Progenitor cell of endocrine pancreas (in vitro differentiated cells): ENCODE measurements around the gene AGPAT2. TPM values are rescaled to one million over a fixed set of nuclear protein-coding genes. Genes with fewer than 3 reads are reported as not detected.

Source experiments
- DNase-seq: peaks from one replicate; pipeline ENCODE4 v3.0.0; 2021; ENCODE audit warnings: low spot score; ENCODE audit not compliant: unreplicated experiment
- H3K27ac Mint-ChIP-seq: 2 replicates; pipeline ENCODE4 v1.8.0; 2021; ENCODE audit warnings: mild to moderate bottlenecking, moderate library complexity, mixed read lengths
- H3K27me3 Mint-ChIP-seq: 2 replicates; pipeline ENCODE4 v1.8.0; 2021; ENCODE audit warnings: mixed read lengths
- H3K36me3 Mint-ChIP-seq: 2 replicates; pipeline ENCODE4 v1.8.0; 2022; ENCODE audit warnings: mixed read lengths; ENCODE audit not compliant: insufficient read depth
- H3K4me1 Mint-ChIP-seq: 2 replicates; pipeline ENCODE4 v1.8.0; 2021; ENCODE audit warnings: low read depth, mixed read lengths
- H3K4me3 Mint-ChIP-seq: 2 replicates; pipeline ENCODE4 v1.8.0; 2021; ENCODE audit warnings: low read depth, mild to moderate bottlenecking, moderate library complexity, mixed read lengths
- H3K9me3 Mint-ChIP-seq: 2 replicates; pipeline ENCODE4 v1.8.0; 2021; ENCODE audit warnings: low read depth, mixed read lengths
- total RNA-seq: library from RNA; stranded (reverse); gene quantifications from 2 replicates; pipeline ENCODE4 v1.2.1, GENCODE V29; 2021
- TF ChIP-seq, protein P1 (sequence below): fragments of 200-600 bp; sonication (generic); IDR thresholded peaks from one replicate; pipeline ENCODE4 v1.5.0; 2021; ENCODE audit warnings: antibody characterized with exemption, mild to moderate bottlenecking; ENCODE audit not compliant: unreplicated experiment

Gene AGPAT2
- total RNA-seq, 1 donor from 2014 or later: 28.0 TPM

DNA sequence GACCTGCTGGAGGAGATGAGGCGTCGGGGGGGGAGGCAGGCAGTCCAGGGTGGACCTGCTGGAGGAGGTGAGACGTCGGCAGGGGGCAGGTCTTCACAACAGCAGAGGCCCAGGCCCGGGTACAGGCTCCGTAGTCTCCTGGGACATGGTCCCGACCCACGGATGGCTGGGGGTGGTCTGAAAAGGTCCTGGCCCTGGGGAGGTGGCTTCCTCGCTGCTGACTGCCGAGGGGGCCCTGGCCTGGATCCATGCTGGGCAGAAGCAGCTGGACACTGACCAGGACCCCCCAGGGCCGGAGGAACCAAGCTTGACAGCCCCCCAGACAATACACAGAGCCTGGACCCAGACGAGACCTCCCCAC is 16.0 kb downstream of the AGPAT2 start:
- Mint-ChIP-seq H3K27me3 (no peaks in the 10 kb centered on the region), H3K9me3 (no peaks in the 10 kb centered on the region), H3K27ac (no peak overlapping the region), H3K4me3 (no peak overlapping the region), H3K4me1 (peaks cover 4% of the 10 kb centered on the region), H3K36me3 (peaks cover 3% of the 10 kb centered on the region)
- DNase-seq: no peak
- TF ChIP-seq, protein P1, sequence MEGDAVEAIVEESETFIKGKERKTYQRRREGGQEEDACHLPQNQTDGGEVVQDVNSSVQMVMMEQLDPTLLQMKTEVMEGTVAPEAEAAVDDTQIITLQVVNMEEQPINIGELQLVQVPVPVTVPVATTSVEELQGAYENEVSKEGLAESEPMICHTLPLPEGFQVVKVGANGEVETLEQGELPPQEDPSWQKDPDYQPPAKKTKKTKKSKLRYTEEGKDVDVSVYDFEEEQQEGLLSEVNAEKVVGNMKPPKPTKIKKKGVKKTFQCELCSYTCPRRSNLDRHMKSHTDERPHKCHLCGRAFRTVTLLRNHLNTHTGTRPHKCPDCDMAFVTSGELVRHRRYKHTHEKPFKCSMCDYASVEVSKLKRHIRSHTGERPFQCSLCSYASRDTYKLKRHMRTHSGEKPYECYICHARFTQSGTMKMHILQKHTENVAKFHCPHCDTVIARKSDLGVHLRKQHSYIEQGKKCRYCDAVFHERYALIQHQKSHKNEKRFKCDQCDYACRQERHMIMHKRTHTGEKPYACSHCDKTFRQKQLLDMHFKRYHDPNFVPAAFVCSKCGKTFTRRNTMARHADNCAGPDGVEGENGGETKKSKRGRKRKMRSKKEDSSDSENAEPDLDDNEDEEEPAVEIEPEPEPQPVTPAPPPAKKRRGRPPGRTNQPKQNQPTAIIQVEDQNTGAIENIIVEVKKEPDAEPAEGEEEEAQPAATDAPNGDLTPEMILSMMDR: no peak

DNA sequence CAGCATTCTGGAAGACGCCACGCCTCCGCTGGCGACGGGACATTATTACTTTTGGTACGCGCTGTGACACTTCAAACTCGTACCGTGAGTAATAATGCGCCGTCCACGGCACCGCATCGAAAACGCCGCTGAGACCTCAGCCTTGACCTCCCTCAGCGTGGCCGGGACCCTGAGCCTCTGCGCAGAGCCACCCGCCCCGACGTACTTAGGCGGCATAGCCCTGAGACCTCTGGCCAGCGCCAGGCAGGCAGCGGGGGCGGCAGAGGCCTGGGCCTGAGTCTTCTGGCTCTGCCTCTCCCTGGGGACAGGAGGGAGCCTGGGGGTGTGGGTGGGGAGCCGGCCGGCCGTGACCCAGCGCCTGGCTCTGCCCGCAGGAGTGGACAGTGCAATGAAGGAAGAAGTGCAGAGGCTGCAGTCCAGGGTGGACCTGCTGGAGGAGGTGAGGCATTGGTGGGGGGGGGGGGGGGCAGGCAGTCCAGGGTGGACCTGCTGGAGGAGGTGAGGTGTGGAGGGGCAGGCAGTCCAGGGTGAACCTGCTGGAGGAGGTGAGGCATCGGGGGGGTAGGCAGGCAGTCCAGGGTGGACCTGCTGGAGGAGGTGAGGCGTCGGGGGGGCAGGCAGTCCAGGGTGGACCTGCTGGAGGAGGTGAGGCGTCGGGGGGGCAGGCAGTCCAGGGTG is 16.5 kb downstream of the AGPAT2 start:
- Mint-ChIP-seq H3K27ac (no peak overlapping the region), H3K9me3 (no peaks in the 10 kb centered on the region), H3K27me3 (no peaks in the 10 kb centered on the region), H3K4me1 (peaks cover 4% of the 10 kb centered on the region), H3K36me3 (peaks cover 3% of the 10 kb centered on the region), H3K4me3 (no peak overlapping the region)
- TF ChIP-seq, protein P1: no peak
- DNase-seq: no peak

DNA sequence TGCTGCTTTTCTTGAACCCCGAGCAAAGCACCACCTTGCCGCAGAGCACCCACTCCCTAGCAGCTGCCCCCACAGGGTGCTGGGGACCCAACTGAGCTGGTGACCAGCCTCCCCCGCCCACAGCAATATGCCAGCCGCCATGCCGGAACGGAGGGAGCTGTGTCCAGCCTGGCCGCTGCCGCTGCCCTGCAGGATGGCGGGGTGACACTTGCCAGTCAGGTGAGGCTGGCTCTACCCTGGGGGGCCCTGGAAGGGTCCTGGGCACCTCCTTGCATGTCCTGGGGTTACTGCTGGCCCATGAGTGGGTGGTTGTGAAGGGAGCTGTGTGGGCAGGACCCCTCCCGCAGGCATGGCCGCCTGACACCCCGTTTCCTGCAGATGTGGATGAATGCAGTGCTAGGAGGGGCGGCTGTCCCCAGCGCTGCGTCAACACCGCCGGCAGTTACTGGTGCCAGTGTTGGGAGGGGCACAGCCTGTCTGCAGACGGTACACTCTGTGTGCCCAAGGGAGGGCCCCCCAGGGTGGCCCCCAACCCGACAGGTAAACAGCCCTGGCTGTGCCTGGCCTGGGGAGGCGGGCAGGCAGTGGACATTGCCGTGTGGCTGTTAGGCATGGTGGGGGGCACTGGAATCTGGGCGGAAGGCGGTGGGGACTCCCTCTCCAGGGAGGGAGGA is 17.3 kb downstream of the AGPAT2 start:
- no peak for DNase-seq
- peaks cover 2% of the 10 kb centered on the region for H3K36me3 Mint-ChIP-seq
- peaks cover 3% of the 10 kb centered on the region for H3K4me1 Mint-ChIP-seq
- H3K27ac Mint-ChIP-seq: no peak overlapping the region
- H3K4me3 Mint-ChIP-seq: no peak overlapping the region
- TF ChIP-seq, protein P1: no peak
- no peaks in the 10 kb centered on the region for H3K27me3 Mint-ChIP-seq
- no peaks in the 10 kb centered on the region for H3K9me3 Mint-ChIP-seq

DNA sequence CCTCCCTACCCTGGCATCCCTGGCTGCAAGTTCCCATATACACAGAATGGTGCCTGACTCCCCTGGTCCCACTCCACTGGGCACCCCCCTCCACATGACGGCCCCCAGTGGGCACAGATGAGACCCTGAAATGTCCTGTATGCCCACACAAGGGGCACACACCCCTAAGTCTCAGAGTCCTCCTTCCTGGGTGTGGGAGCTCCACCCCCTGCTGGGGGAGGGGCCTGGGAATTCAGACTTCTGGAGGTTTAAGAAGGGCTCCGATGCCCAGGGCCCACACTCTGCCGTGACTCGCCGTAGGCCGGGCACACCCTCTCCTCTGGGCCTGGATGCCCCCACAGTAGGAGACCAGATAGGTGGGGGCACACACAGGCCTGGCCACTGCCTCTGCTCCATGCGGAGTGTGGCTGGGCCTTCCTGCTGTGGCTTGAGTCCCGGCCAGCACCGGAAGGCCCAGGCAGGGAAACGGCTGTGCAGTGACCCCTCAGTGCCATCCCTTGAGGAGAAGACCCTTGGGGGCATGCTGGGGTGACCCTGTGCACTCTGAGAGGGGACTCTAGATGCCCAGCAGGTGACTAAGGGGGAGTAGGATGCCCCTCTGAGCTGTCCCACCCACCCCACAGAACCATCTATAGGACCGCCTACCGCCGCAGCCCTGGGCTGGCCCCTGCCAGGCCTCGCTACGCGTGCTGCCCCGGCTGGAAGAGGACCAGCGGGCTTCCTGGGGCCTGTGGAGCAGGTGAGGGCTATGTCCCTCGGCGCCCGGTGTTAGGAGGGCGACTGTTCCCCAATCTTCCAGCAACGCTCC is 18.1 kb downstream of the AGPAT2 start:
- no peaks in the 10 kb centered on the region for H3K36me3 Mint-ChIP-seq
- H3K27ac Mint-ChIP-seq: peak overlapping the region; percentile 49
- TF ChIP-seq, protein P1: no peak
- H3K27me3 Mint-ChIP-seq: no peaks in the 10 kb centered on the region
- DNase-seq: no peak
- no peak overlapping the region for H3K4me3 Mint-ChIP-seq
- no peaks in the 10 kb centered on the region for H3K9me3 Mint-ChIP-seq
- H3K4me1 Mint-ChIP-seq: peaks cover 1% of the 10 kb centered on the region
